ENCODE measurements around the gene SLC6A2.

DNA sequence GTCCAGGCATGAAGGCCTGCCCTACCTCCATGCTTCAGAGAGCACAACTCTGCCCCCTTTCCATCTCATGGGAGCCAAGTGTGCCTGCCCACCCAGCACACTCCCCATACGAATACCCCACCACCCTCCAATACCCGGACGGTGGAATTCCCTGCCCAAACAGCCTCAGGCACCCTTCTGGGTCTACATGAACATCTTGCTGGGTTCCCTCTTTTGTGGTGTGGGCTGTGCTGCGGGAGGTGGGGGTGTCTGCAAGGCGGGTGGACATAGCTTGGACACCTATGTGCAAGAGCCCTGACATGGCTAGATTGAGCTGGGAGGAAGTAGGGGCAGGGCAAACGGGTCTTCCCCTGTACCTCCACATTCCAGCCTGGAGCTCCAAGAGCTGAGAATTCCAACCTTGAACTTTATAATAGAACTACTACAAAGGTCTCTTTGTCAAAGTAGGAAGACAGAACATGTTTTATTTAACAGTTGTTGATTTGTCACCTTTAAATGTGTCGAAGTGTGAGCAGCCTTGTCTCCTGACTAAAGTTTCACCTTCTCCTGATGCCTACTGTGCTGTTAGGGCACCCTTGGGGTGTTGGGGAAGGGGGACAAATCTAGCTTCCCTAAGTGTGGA is 9.1 kb downstream of the SLC6A2 start:
- TF ChIP-seq, protein P1, sequence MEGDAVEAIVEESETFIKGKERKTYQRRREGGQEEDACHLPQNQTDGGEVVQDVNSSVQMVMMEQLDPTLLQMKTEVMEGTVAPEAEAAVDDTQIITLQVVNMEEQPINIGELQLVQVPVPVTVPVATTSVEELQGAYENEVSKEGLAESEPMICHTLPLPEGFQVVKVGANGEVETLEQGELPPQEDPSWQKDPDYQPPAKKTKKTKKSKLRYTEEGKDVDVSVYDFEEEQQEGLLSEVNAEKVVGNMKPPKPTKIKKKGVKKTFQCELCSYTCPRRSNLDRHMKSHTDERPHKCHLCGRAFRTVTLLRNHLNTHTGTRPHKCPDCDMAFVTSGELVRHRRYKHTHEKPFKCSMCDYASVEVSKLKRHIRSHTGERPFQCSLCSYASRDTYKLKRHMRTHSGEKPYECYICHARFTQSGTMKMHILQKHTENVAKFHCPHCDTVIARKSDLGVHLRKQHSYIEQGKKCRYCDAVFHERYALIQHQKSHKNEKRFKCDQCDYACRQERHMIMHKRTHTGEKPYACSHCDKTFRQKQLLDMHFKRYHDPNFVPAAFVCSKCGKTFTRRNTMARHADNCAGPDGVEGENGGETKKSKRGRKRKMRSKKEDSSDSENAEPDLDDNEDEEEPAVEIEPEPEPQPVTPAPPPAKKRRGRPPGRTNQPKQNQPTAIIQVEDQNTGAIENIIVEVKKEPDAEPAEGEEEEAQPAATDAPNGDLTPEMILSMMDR (IDR thresholded peaks at IDR 0.05; ENCODE audit: low read length) = no peak
- no peak for TF ChIP-seq EZH2phosphoT487 (IDR thresholded peaks at IDR 0.05; ENCODE audit: low read length)
